Measurements from ENCODE around the gene NUP58. TPM values are rescaled to one million over a fixed set of nuclear protein-coding genes. Genes with fewer than 3 reads are reported as not detected.
A peak's percentile ranks its signal among the peaks of the same experiment; 100 is the strongest.

The NUP58 gene
- total and polyA plus RNA-seq, 2 donors = 22.5 to 46.8 TPM

GRCh38 chr13:25268561-25268960 is 32.9 kb upstream of the NUP58 start:
- DNase-seq (ENCODE audit: low read depth in 6 of 9, low spot score in 9 of 9) = no peak
- Histone ChIP-seq H3K36me3 (ENCODE audit: control insufficient read depth in 2 of 2, insufficient read depth in 2 of 2, low read length in 1 of 2) (peaks cover 17 to 21% of the 10 kb centered on the region in 2 donors), H3K27ac (ENCODE audit: low read depth in 1 of 2, low read length in 1 of 2) (no peak overlapping the region), H3K4me1 (ENCODE audit: control insufficient read depth in 2 of 2, insufficient read depth in 2 of 2, low read length in 2 of 2) (no peaks in the 10 kb centered on the region), H3K27me3 (ENCODE audit: control insufficient read depth in 2 of 2, insufficient read depth in 1 of 2, low read length in 1 of 2) (no peaks in the 10 kb centered on the region), H3K4me3 (ENCODE audit: low read length in 2 of 2) (no peak overlapping the region), H3K9me3 (ENCODE audit: control insufficient read depth in 2 of 2, insufficient read depth in 1 of 2, low read length in 1 of 2) (no peaks in the 10 kb centered on the region)
- over 99% methylated on average over 6 of the region's 6 CpGs for WGBS

- 98% methylated on average over 2 of the region's 2 CpGs for WGBS
- Histone ChIP-seq H3K27ac (ENCODE audit: low read depth in 1 of 2, low read length in 1 of 2) (no peak overlapping the region), H3K4me1 (ENCODE audit: control insufficient read depth in 2 of 2, insufficient read depth in 2 of 2, low read length in 2 of 2) (no peaks in the 10 kb centered on the region), H3K9me3 (ENCODE audit: control insufficient read depth in 2 of 2, insufficient read depth in 1 of 2, low read length in 1 of 2) (no peaks in the 10 kb centered on the region), H3K27me3 (ENCODE audit: control insufficient read depth in 2 of 2, insufficient read depth in 1 of 2, low read length in 1 of 2) (no peaks in the 10 kb centered on the region), H3K36me3 (ENCODE audit: control insufficient read depth in 2 of 2, insufficient read depth in 2 of 2, low read length in 1 of 2) (peaks cover 0 to 6% of the 10 kb centered on the region in 2 donors), H3K4me3 (ENCODE audit: low read length in 2 of 2) (no peak overlapping the region)
- no peak for DNase-seq (ENCODE audit: low read depth in 6 of 9, low spot score in 9 of 9)
These were observed 24.7 kb upstream of the NUP58 start for GRCh38 chr13:25276748-25277147.

- no peak overlapping the region for H3K27ac ChIP-seq (ENCODE audit: low read depth in 1 of 2, low read length in 1 of 2)
- H3K9me3 ChIP-seq (ENCODE audit: control insufficient read depth in 2 of 2, insufficient read depth in 1 of 2, low read length in 1 of 2) = no peaks in the 10 kb centered on the region
- no peaks in the 10 kb centered on the region for H3K27me3 ChIP-seq (ENCODE audit: control insufficient read depth in 2 of 2, insufficient read depth in 1 of 2, low read length in 1 of 2)
- H3K4me1 ChIP-seq (ENCODE audit: control insufficient read depth in 2 of 2, insufficient read depth in 2 of 2, low read length in 2 of 2) = peaks cover 2 to 4% of the 10 kb centered on the region in 2 donors
- no peak for DNase-seq (ENCODE audit: low read depth in 6 of 9, low spot score in 9 of 9)
- no peaks in the 10 kb centered on the region for H3K36me3 ChIP-seq (ENCODE audit: control insufficient read depth in 2 of 2, insufficient read depth in 2 of 2, low read length in 1 of 2)
- H3K4me3 ChIP-seq (ENCODE audit: low read length in 2 of 2) = no peak overlapping the region
These were observed 21.0 kb upstream of the NUP58 start for GRCh38 chr13:25280396-25280795.

- no peak overlapping the region for H3K4me3 ChIP-seq (ENCODE audit: low read length in 2 of 2)
- no peaks in the 10 kb centered on the region for H3K27me3 ChIP-seq (ENCODE audit: control insufficient read depth in 2 of 2, insufficient read depth in 1 of 2, low read length in 1 of 2)
- H3K36me3 ChIP-seq (ENCODE audit: control insufficient read depth in 2 of 2, insufficient read depth in 2 of 2, low read length in 1 of 2) = no peaks in the 10 kb centered on the region
- WGBS = 36% methylated on average over 4 of the region's 4 CpGs
- peaks cover 6 to 8% of the 10 kb centered on the region in 2 donors for H3K4me1 ChIP-seq (ENCODE audit: control insufficient read depth in 2 of 2, insufficient read depth in 2 of 2, low read length in 2 of 2)
- no peak overlapping the region for H3K27ac ChIP-seq (ENCODE audit: low read depth in 1 of 2, low read length in 1 of 2)
- H3K9me3 ChIP-seq (ENCODE audit: control insufficient read depth in 2 of 2, insufficient read depth in 1 of 2, low read length in 1 of 2) = no peaks in the 10 kb centered on the region
- DNase-seq (ENCODE audit: low read depth in 6 of 9, low spot score in 9 of 9) = peak in 1 of 9 donors; percentile 9
These were observed 20.1 kb upstream of the NUP58 start for GRCh38 chr13:25281193-25281934.

GRCh38 chr13:25281935-25282332 is 19.5 kb upstream of the NUP58 start:
- Histone ChIP-seq H3K27ac (ENCODE audit: low read depth in 1 of 2, low read length in 1 of 2) (no peak overlapping the region), H3K27me3 (ENCODE audit: control insufficient read depth in 2 of 2, insufficient read depth in 1 of 2, low read length in 1 of 2) (no peaks in the 10 kb centered on the region), H3K9me3 (ENCODE audit: control insufficient read depth in 2 of 2, insufficient read depth in 1 of 2, low read length in 1 of 2) (no peaks in the 10 kb centered on the region), H3K4me1 (ENCODE audit: control insufficient read depth in 2 of 2, insufficient read depth in 2 of 2, low read length in 2 of 2) (peaks cover 6 to 8% of the 10 kb centered on the region in 2 donors), H3K4me3 (ENCODE audit: low read length in 2 of 2) (no peak overlapping the region), H3K36me3 (ENCODE audit: control insufficient read depth in 2 of 2, insufficient read depth in 2 of 2, low read length in 1 of 2) (no peaks in the 10 kb centered on the region)
- DNase-seq (ENCODE audit: low read depth in 6 of 9, low spot score in 9 of 9) = no peak
- 93% methylated on average over 1 of the region's 1 CpG for WGBS

GRCh38 chr13:25286308-25286968 is 15.0 kb upstream of the NUP58 start:
- peak in 7 of 9 donors; percentile 33 to 74 (median 51) for DNase-seq (ENCODE audit: low read depth in 6 of 9, low spot score in 9 of 9)
- H3K27me3 ChIP-seq (ENCODE audit: control insufficient read depth in 2 of 2, insufficient read depth in 1 of 2, low read length in 1 of 2) = peaks cover 0 to 2% of the 10 kb centered on the region in 2 donors
- 6% methylated on average over 25 of the region's 25 CpGs for WGBS
- H3K27ac ChIP-seq (ENCODE audit: low read depth in 1 of 2, low read length in 1 of 2) = peak overlapping the region; percentile 95 to 98
- H3K36me3 ChIP-seq (ENCODE audit: control insufficient read depth in 2 of 2, insufficient read depth in 2 of 2, low read length in 1 of 2) = no peaks in the 10 kb centered on the region
- H3K9me3 ChIP-seq (ENCODE audit: control insufficient read depth in 2 of 2, insufficient read depth in 1 of 2, low read length in 1 of 2) = no peaks in the 10 kb centered on the region
- peaks cover 8 to 11% of the 10 kb centered on the region in 2 donors for H3K4me1 ChIP-seq (ENCODE audit: control insufficient read depth in 2 of 2, insufficient read depth in 2 of 2, low read length in 2 of 2)
- H3K4me3 ChIP-seq (ENCODE audit: low read length in 2 of 2) = peak overlapping the region; percentile 88 to 96

- no peaks in the 10 kb centered on the region for H3K9me3 ChIP-seq (ENCODE audit: control insufficient read depth in 2 of 2, insufficient read depth in 1 of 2, low read length in 1 of 2)
- H3K36me3 ChIP-seq (ENCODE audit: control insufficient read depth in 2 of 2, insufficient read depth in 2 of 2, low read length in 1 of 2) = no peaks in the 10 kb centered on the region
- peak within 1 kb of the TSS; percentile 88 to 96 for H3K4me3 ChIP-seq (ENCODE audit: low read length in 2 of 2)
- peaks cover 6 to 15% of the 10 kb centered on the region in 2 donors for H3K4me1 ChIP-seq (ENCODE audit: control insufficient read depth in 2 of 2, insufficient read depth in 2 of 2, low read length in 2 of 2)
- 3% methylated on average over 65 of the region's 65 CpGs for WGBS
- H3K27me3 ChIP-seq (ENCODE audit: control insufficient read depth in 2 of 2, insufficient read depth in 1 of 2, low read length in 1 of 2) = peaks cover 0 to 2% of the 10 kb centered on the region in 2 donors
- DNase-seq (ENCODE audit: low read depth in 6 of 9, low spot score in 9 of 9) = peak; percentile 59 to 92 (median 85)
- H3K27ac ChIP-seq (ENCODE audit: low read depth in 1 of 2, low read length in 1 of 2) = peak within 1 kb of the TSS; percentile 95 to 98
These were observed 14.2 kb upstream of the NUP58 start, which contains the start of gene MTMR6 for GRCh38 chr13:25286969-25287961. Gene MTMR6 (minus strand): TSS chr13:25287488. CDS start chr13:25287247, 241 bp downstream.

- peaks cover 6 to 18% of the 10 kb centered on the region in 2 donors for H3K4me1 ChIP-seq (ENCODE audit: control insufficient read depth in 2 of 2, insufficient read depth in 2 of 2, low read length in 2 of 2)
- WGBS = 85% methylated on average over 2 of the region's 2 CpGs
- DNase-seq (ENCODE audit: low read depth in 6 of 9, low spot score in 9 of 9) = no peak
- H3K4me3 ChIP-seq (ENCODE audit: low read length in 2 of 2) = no peak overlapping the region
- H3K36me3 ChIP-seq (ENCODE audit: control insufficient read depth in 2 of 2, insufficient read depth in 2 of 2, low read length in 1 of 2) = no peaks in the 10 kb centered on the region
- peaks cover 0 to 2% of the 10 kb centered on the region in 2 donors for H3K27me3 ChIP-seq (ENCODE audit: control insufficient read depth in 2 of 2, insufficient read depth in 1 of 2, low read length in 1 of 2)
- H3K27ac ChIP-seq (ENCODE audit: low read depth in 1 of 2, low read length in 1 of 2) = no peak overlapping the region
- no peaks in the 10 kb centered on the region for H3K9me3 ChIP-seq (ENCODE audit: control insufficient read depth in 2 of 2, insufficient read depth in 1 of 2, low read length in 1 of 2)
These were observed 12.5 kb upstream of the NUP58 start for GRCh38 chr13:25288966-25289365.
